NCI-H446 (cell line): ENCODE data around the gene TMEM256.

Experiments
- DNase-seq, 2 experiments: peaks; one replicate each; lab custom pipeline; 2025; lab: John Stamatoyannopoulos, UW

Gene TMEM256

GRCh38 chr17:7407485-7408251 is 3.8 kb upstream of the TMEM256 start, which contains the start of gene NLGN2:
NLGN2 (plus strand) TSS chr17:7407845; CDS start chr17:7408256, 411 bp downstream.
- no peak for DNase-seq

- no peak for DNase-seq
These were observed 3.2 kb upstream of the TMEM256 start for GRCh38 chr17:7407082-7407481.

DNA sequence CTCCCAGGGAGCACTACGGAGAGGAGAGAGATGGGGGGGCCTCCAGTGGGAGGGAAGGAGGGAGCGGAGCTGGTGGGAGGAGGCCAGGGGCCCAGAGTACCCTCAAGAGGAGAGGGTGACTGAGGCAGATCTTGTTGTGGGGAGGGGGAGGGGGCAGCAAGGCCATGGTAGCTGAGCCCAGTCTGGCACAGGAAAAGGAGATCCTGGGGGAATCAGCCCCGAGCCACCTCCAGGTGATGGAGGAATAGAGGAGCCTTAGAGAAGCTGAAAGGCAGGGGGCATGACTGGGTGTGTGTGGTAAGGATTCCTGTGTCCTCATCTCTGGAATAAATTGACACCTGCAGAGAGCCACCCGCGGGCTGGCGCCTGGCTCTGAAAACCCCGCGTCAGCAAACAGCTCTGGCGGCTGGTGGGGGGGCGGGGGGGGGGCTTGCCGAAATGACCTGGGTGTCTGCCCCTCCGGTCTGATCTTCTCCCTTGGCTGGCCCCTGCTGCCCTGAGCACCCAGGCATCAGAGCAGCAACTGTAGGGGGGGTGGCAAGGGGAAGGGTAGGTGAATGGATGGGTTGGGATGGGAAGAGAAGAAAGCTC is 2.4 kb upstream of the TMEM256 start:
- no peak for DNase-seq

DNA sequence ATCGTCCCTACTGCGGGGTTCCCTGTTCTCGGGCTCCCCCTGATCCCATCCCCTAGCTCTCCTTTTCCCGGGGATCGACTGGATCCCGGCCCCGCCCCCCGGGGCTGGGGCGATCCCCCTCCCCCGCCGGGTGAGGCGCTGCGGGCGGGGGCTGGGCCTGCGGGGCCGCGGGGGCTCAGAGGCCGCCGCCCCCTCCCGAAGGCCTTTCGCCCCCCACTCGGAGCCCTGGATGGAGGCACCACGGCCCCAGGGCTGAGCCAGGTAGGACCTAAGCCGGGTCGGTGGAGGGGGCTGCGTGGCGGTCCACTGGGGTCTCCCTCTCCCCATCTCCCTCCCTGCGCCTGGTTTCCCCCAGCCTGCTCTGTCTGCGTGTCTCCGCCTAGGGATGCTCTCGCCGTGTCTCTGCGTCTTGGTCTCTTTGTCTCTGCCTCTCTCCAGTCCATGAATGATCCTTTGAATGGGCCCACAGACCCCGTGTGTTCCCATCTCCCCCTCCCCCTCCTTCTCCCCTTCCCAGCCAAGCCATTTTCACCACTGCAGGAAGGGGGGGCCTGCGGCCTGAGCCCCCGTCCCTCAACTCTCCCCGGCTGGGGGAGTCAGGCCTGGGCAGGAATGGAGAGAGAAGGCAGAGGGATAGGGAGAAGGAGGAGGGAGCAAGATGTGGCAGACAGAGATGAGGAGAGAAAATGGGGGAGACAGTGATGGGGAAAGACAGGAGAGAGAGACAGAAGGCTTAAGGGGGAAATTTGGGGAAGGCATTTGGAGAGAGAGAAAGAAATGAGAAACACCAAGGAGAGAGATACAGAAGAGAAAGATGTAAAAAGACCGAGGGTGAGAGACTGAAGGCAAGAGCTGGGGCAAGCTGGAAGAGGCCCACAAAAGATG is 1.7 kb upstream of the TMEM256 start:
- DNase-seq, result no peak

- DNase-seq, result no peak
These were observed 946 bp upstream of the TMEM256 start for GRCh38 chr17:7404737-7405349.

- DNase-seq, result no peak
These were observed 245 bp downstream of the TMEM256 start for GRCh38 chr17:7403727-7403976.

GRCh38 chr17:7403043-7403726 is 712 bp downstream of the TMEM256 start:
- DNase-seq, result no peak

DNA sequence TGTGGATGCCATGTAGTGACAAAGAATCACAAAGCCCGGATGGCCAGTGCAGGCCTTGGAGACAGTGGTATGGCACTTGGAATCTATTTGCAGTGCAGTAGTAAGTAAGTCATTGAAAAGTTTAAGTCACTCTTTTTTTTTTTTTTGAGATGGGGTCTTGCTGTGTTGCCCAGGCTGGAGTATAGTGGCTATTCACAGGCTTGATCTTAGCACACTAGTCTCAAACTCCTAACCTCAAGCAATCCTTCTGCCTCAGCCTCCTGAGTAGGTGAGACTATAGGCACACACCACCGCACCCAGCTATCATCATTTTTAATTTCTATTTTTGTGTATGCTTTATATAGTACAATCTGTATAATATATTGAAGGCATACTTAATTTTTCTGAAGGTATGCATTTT is 5.3 kb downstream of the TMEM256 start:
- DNase-seq, result no peak

DNA sequence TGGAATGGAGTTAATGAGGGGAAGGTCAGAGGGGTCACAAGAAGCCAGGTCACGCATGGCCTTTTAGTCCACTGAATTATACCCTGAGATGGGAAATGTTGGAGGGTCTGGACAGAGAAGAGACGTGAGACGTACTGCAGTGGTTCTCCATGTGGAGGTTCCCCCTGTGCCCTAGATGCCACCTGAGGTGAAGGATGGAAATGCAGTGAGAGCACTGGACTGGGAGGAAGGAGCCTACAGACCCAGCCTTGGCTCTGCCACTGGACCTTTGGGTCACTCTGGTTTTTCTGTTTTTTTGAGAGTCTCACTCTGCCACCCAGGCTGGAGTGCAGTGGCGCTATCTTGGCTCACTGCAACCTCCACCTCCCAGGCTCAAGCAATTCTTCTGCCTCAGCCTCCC is 7.8 kb downstream of the TMEM256 start:
- no peak for DNase-seq

DNA sequence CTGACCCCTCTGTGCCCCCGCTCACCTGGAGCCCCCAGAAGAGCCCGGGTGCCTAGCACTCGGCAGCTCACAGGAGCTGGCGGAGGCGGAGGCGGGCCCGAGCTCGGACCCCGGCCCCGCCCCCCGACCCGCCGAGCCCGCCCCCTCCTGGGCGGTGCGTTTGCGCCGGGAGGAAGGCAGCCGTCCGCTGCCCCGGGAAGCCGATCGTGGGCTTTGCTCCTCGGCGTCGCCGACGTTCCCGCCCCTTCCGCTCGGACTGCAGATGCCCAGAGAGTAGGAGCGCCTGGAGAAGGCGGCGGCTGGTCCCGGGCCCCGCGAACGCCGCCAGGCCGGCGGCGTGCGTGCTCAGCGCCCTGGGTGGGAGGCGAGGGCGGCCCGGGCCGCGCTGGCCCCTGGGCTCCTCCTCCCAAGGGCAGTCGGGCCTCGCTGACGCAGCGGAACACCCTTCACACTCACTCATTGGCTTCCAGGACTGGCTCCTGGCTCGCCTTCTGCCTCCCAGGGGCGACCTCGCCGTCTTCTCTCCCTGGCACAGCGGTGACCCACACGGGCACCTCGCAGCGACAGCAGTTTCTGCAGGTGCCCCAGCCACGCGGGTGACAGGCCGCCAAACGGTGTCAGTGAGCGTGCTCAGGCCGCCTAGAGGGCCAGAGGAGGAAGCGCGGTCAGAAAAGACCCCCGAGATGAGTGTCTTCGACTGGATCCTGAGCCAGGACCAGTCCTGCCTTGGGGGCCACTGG is 9.3 kb downstream of the TMEM256 start, which contains the start of gene PLSCR3:
Gene PLSCR3, minus strand, starts transcription at position 74 of the 740 bp plus-strand sequence. CDS start 415 bp downstream, outside the sequence.
- DNase-seq, result peak in 1 of 2 experiments; percentile 86

DNA sequence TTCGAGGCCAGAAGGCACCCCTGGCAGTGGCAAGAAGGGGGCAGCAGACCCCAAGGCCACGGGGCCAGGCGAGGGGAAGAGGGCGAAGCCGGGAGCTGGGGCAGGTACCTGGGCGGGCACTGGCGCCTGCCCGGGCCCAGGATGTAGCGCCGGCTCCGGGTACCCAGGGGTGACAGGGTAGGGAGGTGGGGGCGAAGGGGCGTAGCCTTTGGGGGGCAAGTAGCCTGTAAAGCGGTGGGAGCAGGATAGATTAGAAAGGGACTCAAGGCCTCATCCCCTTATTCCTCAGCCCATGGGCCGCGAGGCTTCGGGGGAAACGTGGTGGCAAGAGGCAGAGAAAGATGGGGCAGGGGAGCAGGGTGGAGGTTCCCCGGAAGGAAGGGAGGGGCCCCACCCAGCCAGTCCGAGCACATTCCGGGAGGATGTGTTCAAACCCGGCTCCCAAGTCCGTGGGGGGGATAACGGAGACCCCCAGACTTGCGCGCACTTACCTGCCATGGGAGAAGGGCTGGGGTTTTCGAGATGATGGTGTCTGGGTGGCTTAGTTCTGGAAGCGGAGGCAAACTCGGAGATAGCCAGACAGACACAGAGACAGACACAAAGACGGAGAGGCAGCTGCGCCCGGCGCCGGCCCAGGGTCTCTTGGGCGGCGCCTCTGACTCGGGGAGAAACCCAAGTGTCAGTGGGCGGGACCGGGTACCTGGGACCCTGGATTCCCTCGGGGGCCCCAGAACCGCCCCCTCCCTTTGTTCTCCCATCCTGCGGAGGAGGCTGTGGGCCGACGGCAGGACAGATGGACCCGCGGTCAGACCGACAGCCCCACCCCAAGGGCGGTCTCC is 10.1 kb downstream of the TMEM256 start:
- no peak for DNase-seq

DNA sequence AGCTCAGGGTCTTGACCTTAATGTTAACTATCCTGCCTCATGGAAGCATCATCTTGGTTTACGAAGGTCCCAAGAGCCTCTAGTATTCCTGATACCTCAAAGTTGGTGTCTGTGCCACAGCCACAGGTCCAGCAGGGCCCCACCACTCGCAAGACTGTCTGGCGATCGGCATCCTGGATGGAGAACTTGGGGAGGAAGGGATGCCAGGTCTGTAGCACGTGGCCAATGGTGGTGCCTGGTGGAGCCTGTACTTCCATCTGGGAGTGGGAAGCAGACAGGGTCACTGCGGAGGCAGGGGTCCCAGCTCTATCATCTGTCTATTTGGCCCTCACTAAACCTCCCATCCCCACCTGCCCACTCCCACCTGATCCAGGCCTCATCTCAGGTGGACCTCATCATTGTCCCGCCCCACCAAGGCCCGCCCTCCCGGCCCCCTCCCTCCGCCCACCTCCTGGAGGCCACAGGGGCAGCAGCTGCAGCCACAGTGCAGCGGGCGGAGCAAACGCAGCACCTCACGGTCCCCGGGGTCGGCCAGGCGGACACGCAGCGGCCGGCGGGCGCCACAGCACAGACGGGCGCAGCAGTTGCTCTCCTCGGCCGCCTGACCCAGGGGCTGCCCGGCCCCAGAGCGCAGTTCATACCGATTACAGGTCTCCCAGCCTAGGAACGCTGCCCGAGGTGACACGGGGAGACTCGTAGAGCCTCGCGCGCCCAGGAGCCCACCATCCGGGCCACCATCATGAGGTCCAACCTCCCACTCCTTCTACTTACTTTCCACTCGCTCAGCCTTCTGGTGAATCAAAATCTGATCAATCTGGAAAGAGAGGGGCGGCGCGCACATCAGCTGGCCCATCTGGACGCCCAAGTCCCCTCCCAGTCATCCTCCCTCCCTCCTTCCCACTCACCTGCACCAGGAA is 10.9 kb downstream of the TMEM256 start:
- DNase-seq, result no peak

DNA sequence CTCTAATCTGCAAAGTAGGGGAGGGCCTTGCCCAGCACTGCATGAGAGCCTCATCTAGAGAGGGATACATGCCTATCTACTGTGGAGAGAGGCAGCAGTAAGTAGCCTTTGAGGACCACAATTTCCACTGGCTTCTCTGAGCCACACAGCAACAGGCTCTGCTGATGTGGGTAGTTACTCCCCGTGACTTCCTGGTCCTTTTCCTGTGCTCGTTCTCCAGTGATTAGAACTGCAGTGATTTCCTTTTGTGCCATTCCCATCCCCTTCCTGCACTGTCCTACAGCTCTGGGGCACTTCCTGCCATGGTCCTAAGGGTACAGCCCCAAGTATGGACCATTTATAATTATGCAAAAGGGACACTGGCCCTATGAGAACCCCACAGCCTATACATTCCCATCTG is 12.6 kb downstream of the TMEM256 start:
- DNase-seq, result no peak

- no peak for DNase-seq
These were observed 13.7 kb downstream of the TMEM256 start for GRCh38 chr17:7389924-7390910.

GRCh38 chr17:7388856-7389255 is 15.0 kb downstream of the TMEM256 start:
- no peak for DNase-seq

GRCh38 chr17:7384489-7385081 is 19.3 kb downstream of the TMEM256 start:
- no peak for DNase-seq

DNA sequence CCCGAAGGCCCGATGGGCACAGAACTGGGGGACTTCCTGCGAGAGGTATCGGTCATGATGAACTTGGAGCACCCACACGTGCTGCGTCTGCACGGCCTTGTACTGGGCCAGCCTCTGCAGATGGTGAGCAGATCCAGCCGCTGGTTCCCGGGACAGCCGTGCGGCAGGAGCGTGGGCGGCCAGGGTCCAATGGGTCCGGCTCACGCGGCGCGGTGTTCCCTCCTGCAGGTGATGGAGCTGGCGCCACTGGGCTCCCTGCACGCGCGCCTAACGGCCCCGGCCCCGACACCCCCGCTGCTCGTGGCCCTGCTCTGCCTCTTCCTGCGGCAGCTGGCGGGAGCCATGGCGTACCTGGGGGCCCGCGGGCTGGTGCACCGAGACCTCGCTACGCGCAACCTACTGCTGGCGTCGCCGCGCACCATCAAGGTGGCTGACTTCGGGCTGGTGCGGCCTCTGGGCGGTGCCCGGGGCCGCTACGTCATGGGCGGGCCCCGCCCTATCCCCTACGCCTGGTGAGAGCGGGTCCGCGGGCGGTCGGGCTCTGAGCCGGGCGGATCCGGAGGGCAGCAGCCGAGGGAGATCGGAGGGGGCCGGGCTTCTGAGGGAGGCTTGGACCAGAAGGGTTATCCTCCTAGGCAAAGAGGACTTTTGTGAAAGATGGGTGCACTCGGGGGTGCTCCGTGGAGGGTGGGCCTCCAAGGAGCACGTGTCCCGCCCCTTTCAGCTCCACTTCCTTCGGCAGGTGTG is 20.0 kb downstream of the TMEM256 start:
- no peak for DNase-seq
